Memory B cell (primary cell): ENCODE data around the gene KLHL25.

ENCODE experiments used
- ATAC-seq: fragments of 150-1000 bp; cut with Tn5 transposase; 2 replicates; pipeline ENCODE4 v1.10.0; 2021; ENCODE audit warnings: low read depth, mild to moderate bottlenecking, moderate library complexity
- DNase-seq, 2 donors: peaks; one replicate each; pipeline ENCODE4 v3.0.0; 2022; ENCODE audit warnings: low spot score in 2 of 2
- H3K27ac Mint-ChIP-seq: one replicate; pipeline ENCODE4 v1.8.0; 2022; ENCODE audit warnings: mild to moderate bottlenecking, moderate library complexity, mixed read lengths
- H3K27me3 Mint-ChIP-seq: one replicate; pipeline ENCODE4 v1.8.0; 2022; ENCODE audit warnings: mixed read lengths
- H3K36me3 Mint-ChIP-seq: one replicate; pipeline ENCODE4 v1.8.0; 2022; ENCODE audit warnings: mild to moderate bottlenecking, mixed read lengths
- H3K4me1 Mint-ChIP-seq: one replicate; pipeline ENCODE4 v1.8.0; 2022; ENCODE audit warnings: mixed read lengths
- H3K4me3 Mint-ChIP-seq: one replicate; pipeline ENCODE4 v1.8.0; 2022; ENCODE audit warnings: mild to moderate bottlenecking, moderate library complexity, mixed read lengths
- H3K9me3 Mint-ChIP-seq: one replicate; pipeline ENCODE4 v1.8.0; 2022; ENCODE audit warnings: mixed read lengths

Gene KLHL25

DNA sequence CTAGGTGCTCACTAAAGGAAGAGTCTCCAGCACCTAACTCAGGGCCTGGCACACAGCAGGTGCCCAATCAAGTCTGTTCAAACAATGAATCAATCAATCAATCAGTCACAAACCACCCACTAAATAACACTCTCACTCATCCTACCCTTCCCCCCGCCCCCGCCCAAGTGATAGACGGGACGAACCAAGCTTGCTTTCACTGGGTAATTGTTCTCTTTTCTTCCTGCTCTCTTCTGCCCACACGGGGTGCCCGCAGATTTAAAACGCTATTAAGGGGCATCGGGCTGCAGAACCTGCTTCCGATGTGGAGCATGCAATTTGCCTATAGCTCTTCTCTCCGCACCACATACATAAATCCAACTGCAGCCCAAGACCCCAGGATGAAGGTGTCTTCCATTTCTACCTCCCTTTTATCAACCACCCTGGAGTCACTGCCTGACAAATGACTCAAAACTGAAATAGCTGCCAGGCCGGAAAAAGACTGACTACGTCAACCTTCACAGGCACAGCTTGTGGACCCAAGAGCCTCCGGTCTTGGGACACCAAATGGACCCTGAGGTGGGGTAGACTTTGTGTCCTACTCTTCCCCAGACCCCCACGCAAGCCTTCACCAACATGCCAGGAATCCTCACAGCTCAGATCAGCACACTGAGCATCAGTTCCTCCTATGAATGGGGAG is 1.7 kb downstream of the KLHL25 start:
- peak overlapping the region; percentile 89 for H3K4me3 Mint-ChIP-seq
- H3K27ac Mint-ChIP-seq: peak overlapping the region; percentile 60
- H3K36me3 Mint-ChIP-seq: no peaks in the 10 kb centered on the region
- ATAC-seq: no peak
- DNase-seq: no peak
- no peaks in the 10 kb centered on the region for H3K9me3 Mint-ChIP-seq
- H3K4me1 Mint-ChIP-seq: peaks cover 20% of the 10 kb centered on the region
- no peaks in the 10 kb centered on the region for H3K27me3 Mint-ChIP-seq

DNA sequence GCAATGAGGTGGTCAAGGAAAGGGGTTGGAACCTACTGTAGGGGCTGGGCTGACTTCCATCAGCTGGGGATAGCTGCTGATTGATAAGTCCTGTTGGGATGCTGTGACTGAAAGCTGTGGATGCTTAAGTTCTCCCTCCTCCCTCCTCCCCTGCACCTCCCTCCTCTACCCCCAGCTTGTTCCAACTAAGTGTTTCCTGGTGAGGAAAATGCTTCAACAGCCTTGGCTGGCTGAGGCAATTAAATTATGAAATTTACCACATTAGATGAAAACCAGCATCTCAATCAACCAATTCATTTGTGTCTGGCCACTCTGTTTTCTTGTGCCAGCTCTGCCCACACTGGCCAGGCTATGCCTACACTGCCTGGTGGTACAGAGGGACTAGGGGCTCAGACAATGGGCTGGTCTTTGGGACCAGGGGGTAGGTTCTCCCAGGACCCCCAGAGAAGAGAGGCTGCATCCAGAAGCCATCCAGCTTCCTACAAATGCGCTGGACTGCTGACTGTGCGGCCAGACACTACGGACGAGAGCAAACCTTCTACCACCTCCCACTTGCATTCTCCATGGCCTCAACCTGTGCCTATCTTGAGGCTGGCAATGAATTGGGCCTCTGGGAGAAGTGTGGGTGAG is 2.5 kb downstream of the KLHL25 start:
- no peaks in the 10 kb centered on the region for H3K36me3 Mint-ChIP-seq
- no peak for DNase-seq
- ATAC-seq: no peak
- H3K27me3 Mint-ChIP-seq: peaks cover 2% of the 10 kb centered on the region
- no peak overlapping the region for H3K4me3 Mint-ChIP-seq
- H3K27ac Mint-ChIP-seq: no peak overlapping the region
- H3K4me1 Mint-ChIP-seq: peaks cover 20% of the 10 kb centered on the region
- no peaks in the 10 kb centered on the region for H3K9me3 Mint-ChIP-seq

DNA sequence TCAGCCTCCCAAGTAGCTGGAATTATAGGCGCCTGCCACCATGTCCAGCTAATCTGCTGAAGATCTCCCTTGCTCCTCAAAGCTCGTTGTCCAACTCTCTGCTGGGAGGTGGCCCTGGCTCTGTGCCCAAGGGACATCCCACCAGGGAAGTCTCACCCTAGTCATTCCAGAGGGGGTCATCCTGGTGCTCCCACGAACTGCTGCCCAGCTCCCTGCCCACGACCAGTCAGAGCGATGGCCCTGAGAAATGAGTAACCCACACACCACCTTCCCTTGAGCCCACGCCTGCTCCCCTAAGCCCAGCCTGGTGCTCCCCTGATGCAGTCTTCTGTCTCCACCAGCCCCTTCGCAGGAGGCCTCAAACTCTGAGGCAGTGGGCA is 5.2 kb downstream of the KLHL25 start:
- H3K27me3 Mint-ChIP-seq: peaks cover 2% of the 10 kb centered on the region
- peaks cover 16% of the 10 kb centered on the region for H3K4me1 Mint-ChIP-seq
- no peak overlapping the region for H3K27ac Mint-ChIP-seq
- H3K9me3 Mint-ChIP-seq: no peaks in the 10 kb centered on the region
- no peak for DNase-seq
- H3K4me3 Mint-ChIP-seq: no peak overlapping the region
- no peaks in the 10 kb centered on the region for H3K36me3 Mint-ChIP-seq
- ATAC-seq: no peak

GRCh38 chr15:85788771-85789495 is 5.8 kb downstream of the KLHL25 start:
- peaks cover 15% of the 10 kb centered on the region for H3K4me1 Mint-ChIP-seq

GRCh38 chr15:85786781-85787114 is 8.0 kb downstream of the KLHL25 start:
- peaks cover 4% of the 10 kb centered on the region for H3K4me1 Mint-ChIP-seq
- no peaks in the 10 kb centered on the region for H3K9me3 Mint-ChIP-seq
- H3K36me3 Mint-ChIP-seq: no peaks in the 10 kb centered on the region
- H3K27me3 Mint-ChIP-seq: peaks cover 2% of the 10 kb centered on the region
- no peak overlapping the region for H3K4me3 Mint-ChIP-seq
- DNase-seq: no peak
- ATAC-seq: no peak
- H3K27ac Mint-ChIP-seq: no peak overlapping the region

More at GRCh38 chr15:85788771-85789495, 5.8 kb downstream of the KLHL25 start:
- Mint-ChIP-seq H3K27me3 (peaks cover 2% of the 10 kb centered on the region), H3K36me3 (no peaks in the 10 kb centered on the region), H3K27ac (no peak overlapping the region), H3K9me3 (no peaks in the 10 kb centered on the region), H3K4me3 (no peak overlapping the region)
- DNase-seq (no peak), ATAC-seq (no peak)

GRCh38 chr15:85785887-85786780 is 8.6 kb downstream of the KLHL25 start:
- no peak for DNase-seq
- H3K9me3 Mint-ChIP-seq: no peaks in the 10 kb centered on the region

DNA sequence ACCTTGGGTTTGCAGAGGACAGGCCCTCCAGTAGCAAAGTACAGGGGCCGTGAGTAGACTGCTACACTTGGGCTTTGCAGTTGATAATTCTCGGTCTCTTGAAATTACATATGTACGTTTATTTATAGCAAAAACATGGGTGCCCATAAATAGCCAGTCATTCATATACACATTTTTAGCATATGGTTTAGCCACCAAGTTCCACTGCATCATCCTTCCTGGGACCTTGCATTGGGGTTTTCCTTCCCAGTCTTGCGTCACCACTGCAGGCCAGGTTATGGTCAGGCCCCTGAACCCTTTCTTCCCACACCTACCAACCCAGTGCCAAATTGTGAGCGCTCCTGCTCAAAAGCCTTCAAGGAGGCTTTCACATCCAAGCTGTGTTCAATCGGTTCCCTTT is 12.7 kb downstream of the KLHL25 start:
- H3K27me3 Mint-ChIP-seq: no peaks in the 10 kb centered on the region
- DNase-seq: no peak
- H3K36me3 Mint-ChIP-seq: no peaks in the 10 kb centered on the region
- H3K4me1 Mint-ChIP-seq: peaks cover 9% of the 10 kb centered on the region
- no peak overlapping the region for H3K27ac Mint-ChIP-seq
- no peaks in the 10 kb centered on the region for H3K9me3 Mint-ChIP-seq
- no peak for ATAC-seq
- no peak overlapping the region for H3K4me3 Mint-ChIP-seq

More at GRCh38 chr15:85785887-85786780, 8.6 kb downstream of the KLHL25 start:
- H3K4me3 Mint-ChIP-seq: no peak overlapping the region
- H3K36me3 Mint-ChIP-seq: no peaks in the 10 kb centered on the region
- peaks cover 2% of the 10 kb centered on the region for H3K27me3 Mint-ChIP-seq
- no peak overlapping the region for H3K27ac Mint-ChIP-seq
- no peak for ATAC-seq
- H3K4me1 Mint-ChIP-seq: peaks cover 4% of the 10 kb centered on the region

DNA sequence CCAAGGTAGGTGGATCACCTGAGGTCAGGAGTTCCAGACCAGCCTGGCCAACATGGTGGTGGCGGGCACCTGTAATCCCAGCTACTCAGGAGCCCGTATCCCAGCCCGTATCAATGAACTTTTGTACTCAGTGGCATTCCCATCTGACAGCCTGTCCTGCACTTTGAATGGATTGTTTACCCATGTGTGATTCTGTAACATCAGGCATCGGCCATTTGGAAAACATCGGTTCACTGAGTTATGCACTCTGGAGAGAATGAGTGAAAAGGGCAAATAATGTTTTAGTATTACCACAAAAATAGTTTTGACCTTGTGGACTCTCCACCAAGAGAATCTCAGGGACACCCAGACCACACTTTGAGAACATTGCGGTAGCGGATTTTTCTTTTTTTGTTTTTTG is 13.6 kb downstream of the KLHL25 start:
- no peak overlapping the region for H3K27ac Mint-ChIP-seq
- no peaks in the 10 kb centered on the region for H3K9me3 Mint-ChIP-seq
- DNase-seq (no peak), ATAC-seq (no peak)
- H3K36me3 Mint-ChIP-seq: no peaks in the 10 kb centered on the region
- H3K27me3 Mint-ChIP-seq: no peaks in the 10 kb centered on the region
- no peak overlapping the region for H3K4me3 Mint-ChIP-seq
- H3K4me1 Mint-ChIP-seq: peaks cover 7% of the 10 kb centered on the region

DNA sequence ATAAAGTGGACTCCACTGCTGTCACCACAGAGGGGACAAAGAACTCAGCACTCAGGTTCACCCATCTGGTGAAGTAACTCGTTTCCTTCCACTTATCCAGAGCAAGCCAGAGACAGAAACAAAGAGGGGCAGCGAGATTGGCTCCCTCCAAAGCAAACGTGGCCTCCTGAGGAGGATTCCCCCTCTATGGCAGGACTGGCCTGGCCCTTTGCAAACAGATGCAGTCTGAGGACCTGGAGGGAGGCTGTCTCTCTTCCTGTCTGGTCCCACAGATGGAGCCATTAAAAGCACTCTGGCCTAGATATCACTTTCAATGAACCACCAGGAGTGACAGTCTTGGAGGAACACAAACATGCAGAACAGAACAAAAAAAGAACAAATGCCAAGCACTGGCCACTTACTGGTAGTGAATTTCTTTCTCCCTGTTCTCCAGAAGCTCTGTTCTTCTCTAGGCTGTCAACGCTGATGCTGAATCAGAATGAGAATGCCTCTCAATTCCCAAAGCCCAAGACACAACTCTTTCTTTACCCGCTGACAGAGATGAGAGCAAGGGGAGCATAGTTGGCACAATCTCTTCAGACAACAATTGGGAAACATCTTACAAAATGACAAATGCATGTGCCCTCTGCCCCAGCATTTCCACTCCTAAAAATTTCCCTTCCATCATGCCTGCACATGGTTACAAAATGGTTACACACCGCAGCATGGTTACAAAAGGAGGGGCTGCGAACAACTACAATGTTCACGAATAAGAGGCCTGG is 14.3 kb downstream of the KLHL25 start:
- ATAC-seq: no peak
- no peak overlapping the region for H3K4me3 Mint-ChIP-seq
- DNase-seq: no peak
- peaks cover 5% of the 10 kb centered on the region for H3K4me1 Mint-ChIP-seq
- H3K36me3 Mint-ChIP-seq: no peaks in the 10 kb centered on the region
- H3K27me3 Mint-ChIP-seq: no peaks in the 10 kb centered on the region
- no peak overlapping the region for H3K27ac Mint-ChIP-seq
- no peaks in the 10 kb centered on the region for H3K9me3 Mint-ChIP-seq

GRCh38 chr15:85779249-85779648 is 15.5 kb downstream of the KLHL25 start:
- no peak for ATAC-seq
- no peak for DNase-seq
- H3K36me3 Mint-ChIP-seq: no peaks in the 10 kb centered on the region
- H3K4me3 Mint-ChIP-seq: no peak overlapping the region
- no peaks in the 10 kb centered on the region for H3K9me3 Mint-ChIP-seq
- no peak overlapping the region for H3K27ac Mint-ChIP-seq
- H3K4me1 Mint-ChIP-seq: peaks cover 5% of the 10 kb centered on the region
- H3K27me3 Mint-ChIP-seq: no peaks in the 10 kb centered on the region

- no peaks in the 10 kb centered on the region for H3K36me3 Mint-ChIP-seq
- no peaks in the 10 kb centered on the region for H3K9me3 Mint-ChIP-seq
- H3K4me1 Mint-ChIP-seq: peaks cover 5% of the 10 kb centered on the region
- ATAC-seq (no peak), DNase-seq (no peak)
- H3K27ac Mint-ChIP-seq: no peak overlapping the region
- no peak overlapping the region for H3K4me3 Mint-ChIP-seq
- H3K27me3 Mint-ChIP-seq: no peaks in the 10 kb centered on the region
Observed at GRCh38 chr15:85778107-85778776, 16.5 kb downstream of the KLHL25 start.

DNA sequence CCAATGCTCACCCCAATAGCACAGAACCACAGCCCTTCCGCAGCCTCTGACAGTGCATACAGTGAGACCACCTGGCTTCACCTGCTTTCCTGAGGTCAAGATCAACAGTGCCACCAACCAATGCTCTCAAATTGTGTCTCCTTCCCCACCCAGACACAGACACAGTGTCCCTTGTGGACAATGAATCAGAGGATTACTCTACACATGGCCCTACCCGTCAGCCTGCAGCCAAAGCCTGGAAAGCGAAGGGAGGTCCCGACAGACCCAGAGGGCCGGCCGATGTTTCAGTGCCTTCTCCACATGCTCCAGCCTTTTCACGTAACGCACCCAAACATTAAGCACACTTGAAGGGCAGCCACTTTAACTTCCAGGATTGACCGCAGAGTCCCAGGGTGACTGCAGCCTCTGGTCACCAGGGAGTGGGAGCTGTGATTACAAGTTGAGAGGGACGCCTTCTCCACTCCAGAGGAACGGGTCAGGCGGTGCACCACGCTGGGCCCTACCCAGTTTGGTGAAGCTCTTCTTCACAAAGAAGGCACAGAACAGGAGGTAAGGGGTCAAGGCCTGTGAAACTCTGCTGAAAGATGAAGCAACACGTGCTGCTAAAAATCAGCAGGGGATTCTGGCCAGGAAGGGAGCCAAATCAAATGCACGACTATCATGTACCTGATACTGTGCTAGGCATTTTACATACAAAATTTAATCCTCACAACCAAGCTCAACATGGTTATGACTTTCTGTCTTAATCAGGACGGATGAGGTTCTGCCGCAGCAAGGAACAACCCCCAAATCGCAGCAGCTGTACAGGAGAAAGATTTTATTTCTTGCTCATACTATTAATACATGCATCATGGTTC is 17.2 kb downstream of the KLHL25 start:
- Mint-ChIP-seq H3K4me1 (peaks cover 6% of the 10 kb centered on the region), H3K9me3 (no peaks in the 10 kb centered on the region), H3K27ac (no peak overlapping the region)

More for the DNA sequence above, 17.2 kb downstream of the KLHL25 start:
- Mint-ChIP-seq H3K36me3 (no peaks in the 10 kb centered on the region), H3K4me3 (no peak overlapping the region), H3K27me3 (no peaks in the 10 kb centered on the region)
- DNase-seq (no peak), ATAC-seq (no peak)
